GM12873 (cell line): ENCODE results near the gene TXN.

ENCODE experiments used
- TF ChIP-seq, protein P1 (sequence below): IDR thresholded peaks from 2 replicates; pipeline ENCODE4 v1.5.1; 2012; ENCODE audit warnings: low read depth, mild to moderate bottlenecking, moderate library complexity, low read length, control low read depth; ENCODE audit not compliant: insufficient read depth; ENCODE audit errors: missing control alignments

Gene TXN

GRCh38 chr9:110270211-110270995 lies 14.1 kb upstream of the TXN start:
- TF ChIP-seq, protein P1, sequence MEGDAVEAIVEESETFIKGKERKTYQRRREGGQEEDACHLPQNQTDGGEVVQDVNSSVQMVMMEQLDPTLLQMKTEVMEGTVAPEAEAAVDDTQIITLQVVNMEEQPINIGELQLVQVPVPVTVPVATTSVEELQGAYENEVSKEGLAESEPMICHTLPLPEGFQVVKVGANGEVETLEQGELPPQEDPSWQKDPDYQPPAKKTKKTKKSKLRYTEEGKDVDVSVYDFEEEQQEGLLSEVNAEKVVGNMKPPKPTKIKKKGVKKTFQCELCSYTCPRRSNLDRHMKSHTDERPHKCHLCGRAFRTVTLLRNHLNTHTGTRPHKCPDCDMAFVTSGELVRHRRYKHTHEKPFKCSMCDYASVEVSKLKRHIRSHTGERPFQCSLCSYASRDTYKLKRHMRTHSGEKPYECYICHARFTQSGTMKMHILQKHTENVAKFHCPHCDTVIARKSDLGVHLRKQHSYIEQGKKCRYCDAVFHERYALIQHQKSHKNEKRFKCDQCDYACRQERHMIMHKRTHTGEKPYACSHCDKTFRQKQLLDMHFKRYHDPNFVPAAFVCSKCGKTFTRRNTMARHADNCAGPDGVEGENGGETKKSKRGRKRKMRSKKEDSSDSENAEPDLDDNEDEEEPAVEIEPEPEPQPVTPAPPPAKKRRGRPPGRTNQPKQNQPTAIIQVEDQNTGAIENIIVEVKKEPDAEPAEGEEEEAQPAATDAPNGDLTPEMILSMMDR: no peak

DNA sequence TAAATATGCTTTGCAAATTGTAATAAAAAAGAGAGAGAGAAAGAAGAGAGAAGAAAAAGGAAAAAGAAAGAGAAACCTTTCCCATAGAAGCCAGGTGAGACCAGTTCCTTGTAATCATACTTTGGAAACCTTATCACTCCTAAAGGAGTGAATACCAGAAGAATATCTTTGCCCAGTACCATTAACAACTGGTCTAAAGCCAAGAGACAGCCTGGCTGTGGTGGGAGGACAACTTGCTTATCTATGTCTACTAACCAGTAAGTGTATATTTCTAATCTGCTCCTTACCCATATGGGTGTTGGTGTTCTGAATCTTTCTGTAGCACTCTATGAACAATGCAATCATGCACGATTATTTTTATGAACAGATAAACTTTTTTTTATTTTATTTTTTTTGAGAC lies 10.5 kb upstream of the TXN start:
- TF ChIP-seq, protein P1: no peak

GRCh38 chr9:110261632-110262031 lies 5.3 kb upstream of the TXN start:
- TF ChIP-seq, protein P1: no peak

- TF ChIP-seq, protein P1: no peak
These were observed 4.6 kb upstream of the TXN start for GRCh38 chr9:110260911-110261310.

- TF ChIP-seq, protein P1: no peak
These were observed 3.3 kb upstream of the TXN start for GRCh38 chr9:110259566-110259965.

DNA sequence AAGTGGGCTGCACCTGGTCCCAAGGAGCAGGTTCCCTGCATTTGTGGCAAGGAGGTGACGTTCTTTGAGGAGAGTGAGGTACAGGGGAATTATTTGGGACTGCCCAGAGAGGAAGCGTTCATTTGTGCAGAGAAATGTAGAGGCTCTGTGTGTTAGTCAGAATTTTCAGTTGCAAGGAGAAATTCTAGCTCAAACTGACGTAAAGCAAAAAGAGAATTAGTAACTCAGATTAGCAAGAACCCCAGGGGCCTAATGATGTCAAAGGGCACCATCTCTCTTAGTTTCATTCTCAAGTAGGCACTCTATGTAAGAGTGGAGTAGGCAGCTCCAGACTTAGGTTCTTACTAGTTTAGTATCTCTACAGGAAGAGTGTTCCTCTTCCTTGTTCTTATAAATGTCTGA lies 2.4 kb upstream of the TXN start:
- TF ChIP-seq, protein P1: no peak

DNA sequence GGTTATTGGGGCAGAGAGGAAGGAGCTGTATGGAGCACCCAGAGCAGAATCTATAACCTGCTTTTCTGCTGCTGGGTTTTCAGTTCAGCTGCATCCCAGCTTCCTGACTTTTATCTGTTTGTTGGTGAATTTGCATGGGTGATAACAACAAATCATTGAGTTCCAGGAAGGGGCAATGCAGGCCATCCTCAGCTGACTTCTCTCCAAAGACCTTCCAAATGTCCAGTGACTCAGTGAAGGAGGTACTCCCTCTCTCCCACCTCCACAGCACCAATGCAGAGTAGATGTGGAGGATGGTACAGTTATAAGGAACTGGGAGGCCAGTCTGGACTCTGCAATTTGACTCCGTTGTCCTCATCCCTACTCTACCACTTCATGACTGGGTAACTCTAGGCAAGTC lies 1.6 kb upstream of the TXN start:
- TF ChIP-seq, protein P1: no peak
